ENCODE data around the gene PRDM8. TPM values are rescaled to one million over a fixed set of nuclear protein-coding genes. Genes with fewer than 3 reads are reported as not detected.

Gene PRDM8
- 0.13 to 0.38 TPM (median 0.27 TPM) in 5 replicates for total RNA-seq (2022; extraction: Qiagen RNA extraction)

GRCh38 chr4:80196922-80197573, at the start of gene PRDM8:
Gene PRDM8, plus strand, starts transcription at chr4:80197503. Its CDS starts 2,578 bp downstream, at chr4:80200081.

Other genes starting within 250 kb of the PRDM8 start
- 2.2 to 3.7 TPM (median 2.8 TPM) in 5 replicates for gene ANTXR2, start 124.3 kb upstream of the PRDM8 start, total RNA-seq (2022; extraction: Qiagen RNA extraction)
- 0.07 to 0.23 TPM (median 0.10 TPM) in 5 replicates for gene FGF5, start 69.2 kb downstream of the PRDM8 start, total RNA-seq (2022; extraction: Qiagen RNA extraction)
- 0.15 TPM in 1 of 5 replicates, not detected in the others for gene CFAP299, start 138.2 kb downstream of the PRDM8 start, total RNA-seq (2022; extraction: Qiagen RNA extraction)